GM12874 (cell line): ENCODE measurements around the gene CCDC27.

Source experiments
- CTCF ChIP-seq: IDR thresholded peaks from 2 replicates; pipeline ENCODE4 v1.5.1; 2011; ENCODE audit warnings: low read depth, mild to moderate bottlenecking, control low read depth, low read length, moderate library complexity; ENCODE audit not compliant: insufficient read depth

Gene CCDC27

GRCh38 chr1:3721955-3722465, 30.2 kb upstream of the CCDC27 start:
- no peak for TF ChIP-seq CTCF

DNA sequence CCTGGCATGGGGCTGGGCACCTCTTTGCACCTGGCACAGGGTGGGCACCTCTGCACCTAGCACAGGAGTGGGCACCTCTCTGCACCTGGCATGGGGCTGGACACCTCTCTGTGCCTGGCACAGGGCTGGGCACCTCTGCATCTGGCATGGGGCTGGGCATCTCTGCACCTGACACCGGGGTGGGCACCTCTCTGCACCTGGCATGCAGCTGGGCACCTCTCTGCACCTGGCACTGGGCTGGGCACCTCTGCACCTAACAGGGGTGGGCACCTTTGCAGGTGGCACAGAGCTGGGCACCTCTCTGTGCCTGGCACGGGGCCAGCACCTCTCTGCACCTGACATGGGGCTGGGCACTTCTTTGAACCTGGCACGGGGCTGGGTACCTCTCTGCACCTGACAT, 29.4 kb upstream of the CCDC27 start:
- no peak for TF ChIP-seq CTCF

GRCh38 chr1:3724416-3725030, 27.7 kb upstream of the CCDC27 start:
- TF ChIP-seq CTCF, result peak; percentile 96

GRCh38 chr1:3725366-3725765, 26.9 kb upstream of the CCDC27 start:
- TF ChIP-seq CTCF, result no peak

DNA sequence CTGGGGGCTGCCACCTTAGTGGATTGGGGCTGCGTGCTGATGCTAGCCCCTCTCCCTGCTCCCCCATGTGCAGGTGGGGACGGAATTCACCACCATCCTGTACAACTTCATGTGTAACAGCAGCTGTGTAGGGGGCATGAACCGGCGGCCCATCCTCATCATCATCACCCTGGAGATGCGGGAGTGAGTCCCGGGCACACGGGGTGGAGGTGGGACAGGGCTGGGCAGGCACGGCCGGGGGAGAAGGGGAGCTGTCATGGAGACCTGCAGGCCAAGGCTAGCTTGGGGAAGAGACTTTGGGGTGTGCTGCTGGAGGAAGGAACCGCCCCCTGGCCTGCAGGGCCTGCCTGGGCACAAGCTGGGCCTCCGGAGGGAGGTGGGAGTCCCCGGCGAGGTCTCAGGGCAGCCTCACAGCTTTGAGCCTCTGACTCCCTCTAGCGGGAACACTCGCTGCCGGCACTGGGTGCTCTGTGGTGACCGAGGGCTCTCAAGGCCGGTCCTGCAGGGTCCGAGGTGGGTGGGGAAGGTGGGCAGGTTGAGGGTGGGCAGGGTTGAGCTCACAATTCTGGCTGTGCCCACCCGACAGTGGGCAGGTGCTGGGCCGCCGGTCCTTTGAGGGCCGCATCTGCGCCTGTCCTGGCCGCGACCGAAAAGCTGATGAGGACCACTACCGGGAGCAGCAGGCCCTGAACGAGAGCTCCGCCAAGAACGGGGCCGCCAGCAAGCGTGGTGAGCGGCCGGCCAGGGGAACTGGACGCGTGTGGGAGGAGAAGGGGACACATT, 25.0 kb upstream of the CCDC27 start:
- TF ChIP-seq CTCF, result peak; percentile 57

- TF ChIP-seq CTCF, result no peak
These were observed 24.1 kb upstream of the CCDC27 start for GRCh38 chr1:3727825-3728776.
